GM19240 (cell line): ENCODE results near the gene PPP4R1.

Experiments
- DNase-seq: peaks from one replicate; pipeline ENCODE4 v3.0.0; 2011; ENCODE audit warnings: low spot score; ENCODE audit not compliant: insufficient read length

Gene PPP4R1

GRCh38 chr18:9596843-9597526 is 17.4 kb downstream of the PPP4R1 start:
- no peak for DNase-seq

DNA sequence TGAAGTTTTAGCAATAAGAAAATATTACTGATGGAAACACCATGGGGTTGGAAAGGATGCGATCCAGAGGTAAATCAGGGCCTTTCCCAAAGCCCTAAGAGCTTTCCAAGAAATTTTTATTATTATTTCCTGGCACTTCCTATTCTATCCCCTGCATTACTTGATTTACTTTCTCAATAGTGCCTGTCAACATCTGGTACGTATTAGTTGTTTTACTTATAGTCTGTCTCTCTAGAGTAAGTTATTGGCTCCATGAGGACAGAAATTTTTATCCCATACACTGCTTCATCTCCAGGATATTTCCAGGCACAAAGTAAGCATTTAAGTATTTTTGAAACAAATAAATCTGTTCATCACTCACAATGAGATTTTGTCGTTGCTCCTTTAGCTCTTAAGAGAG is 18.1 kb downstream of the PPP4R1 start:
- DNase-seq: no peak

GRCh38 chr18:9594823-9595596 is 19.3 kb downstream of the PPP4R1 start:
- no peak for DNase-seq

DNA sequence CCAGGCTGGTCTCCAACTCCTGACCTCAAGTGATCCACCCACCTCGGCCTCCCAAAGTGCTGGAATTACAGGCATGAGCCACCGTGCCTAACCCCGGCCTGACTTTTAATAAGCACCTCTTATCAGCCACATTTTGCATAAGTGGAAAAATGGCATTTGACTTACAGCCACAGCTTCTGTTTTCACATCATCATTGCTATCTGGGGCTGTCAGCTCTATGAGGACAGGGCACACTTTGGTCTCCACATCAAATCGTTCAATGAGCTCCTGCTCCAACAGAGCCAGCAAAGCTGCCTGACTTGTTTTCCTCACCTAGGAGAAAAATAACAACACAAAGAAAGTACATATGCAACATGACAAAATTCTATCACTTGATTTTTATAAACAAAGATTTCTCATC is 26.4 kb downstream of the PPP4R1 start:
- DNase-seq: no peak

DNA sequence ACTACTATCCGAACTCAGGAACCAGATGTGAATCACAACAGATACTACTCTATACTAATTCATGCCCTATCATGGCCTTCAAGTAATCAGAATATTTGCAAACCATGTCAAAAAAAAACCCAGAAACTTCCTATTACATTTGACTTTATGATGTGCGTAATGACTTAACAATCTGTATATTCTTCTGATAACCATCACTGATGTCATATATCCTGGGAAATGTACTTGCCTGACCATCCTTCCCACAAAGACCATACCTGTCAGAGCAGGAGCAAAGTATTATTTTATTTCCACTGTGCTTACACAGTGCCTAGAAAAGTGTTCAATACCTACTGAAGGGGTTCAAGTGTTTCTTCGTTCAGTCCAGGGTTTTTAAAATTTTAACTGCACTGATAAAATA is 27.5 kb downstream of the PPP4R1 start:
- no peak for DNase-seq

DNA sequence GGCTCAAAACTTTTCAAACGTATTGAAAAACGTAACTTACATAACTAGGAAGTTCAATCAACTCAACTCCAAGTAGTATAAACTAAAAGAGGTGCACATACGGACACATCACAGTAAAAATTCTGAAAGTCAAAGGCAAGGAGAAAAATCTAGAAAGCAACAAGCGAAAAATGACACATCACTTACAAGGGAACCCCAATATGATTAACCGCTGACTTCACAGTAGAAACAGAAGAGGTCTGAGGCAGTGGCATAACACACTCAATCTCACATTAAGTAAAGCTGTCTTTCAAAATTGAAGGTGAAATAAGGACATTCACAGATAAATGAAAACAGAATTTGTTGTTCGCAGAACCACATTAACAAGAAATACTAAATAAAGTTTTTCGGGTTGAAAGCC is 32.7 kb downstream of the PPP4R1 start:
- DNase-seq: no peak

GRCh38 chr18:9578306-9578705 is 36.1 kb downstream of the PPP4R1 start:
- no peak for DNase-seq

GRCh38 chr18:9577361-9577760 is 37.0 kb downstream of the PPP4R1 start:
- DNase-seq: no peak

GRCh38 chr18:9575558-9575957 is 38.8 kb downstream of the PPP4R1 start:
- DNase-seq: no peak

- no peak for DNase-seq
These were observed 39.8 kb downstream of the PPP4R1 start for GRCh38 chr18:9574473-9575115.

DNA sequence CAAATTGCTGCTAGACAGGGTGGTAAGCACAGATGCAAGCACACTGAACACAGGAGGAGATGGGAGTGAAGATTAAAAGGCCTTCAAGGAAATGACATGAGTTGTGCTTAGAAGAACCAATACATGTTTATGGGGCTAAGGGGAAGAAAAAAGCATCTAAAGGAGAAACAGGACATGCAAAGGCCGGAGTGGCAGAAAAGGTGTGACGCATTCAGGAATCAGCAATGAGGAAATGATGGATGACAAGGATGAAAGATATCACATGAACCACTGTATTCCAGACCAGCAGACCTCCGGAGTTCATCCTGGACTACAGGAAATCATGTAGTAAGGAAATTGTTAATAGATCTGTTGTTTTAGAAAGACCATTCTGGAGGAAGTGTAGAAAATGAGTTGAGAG is 42.8 kb downstream of the PPP4R1 start:
- DNase-seq: no peak

DNA sequence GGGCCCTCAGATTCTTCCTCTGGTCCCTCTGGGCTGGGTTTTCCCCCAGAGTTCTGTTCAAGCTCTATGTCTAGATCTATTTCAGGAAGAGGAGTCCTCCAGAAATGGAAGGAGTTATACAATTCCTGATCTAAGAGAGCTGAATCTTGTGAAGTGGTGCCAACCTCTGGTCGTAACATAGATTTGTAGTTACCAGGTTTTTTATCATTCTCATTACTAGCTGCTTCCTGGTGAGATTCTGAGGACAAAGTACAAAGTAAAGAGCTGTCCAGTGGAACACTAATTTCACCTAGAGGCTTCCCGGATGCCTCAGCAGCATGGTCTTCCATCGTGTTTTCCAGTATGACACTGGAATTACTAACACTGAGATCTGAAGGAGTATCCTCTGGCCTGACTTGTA is 44.1 kb downstream of the PPP4R1 start:
- no peak for DNase-seq

DNA sequence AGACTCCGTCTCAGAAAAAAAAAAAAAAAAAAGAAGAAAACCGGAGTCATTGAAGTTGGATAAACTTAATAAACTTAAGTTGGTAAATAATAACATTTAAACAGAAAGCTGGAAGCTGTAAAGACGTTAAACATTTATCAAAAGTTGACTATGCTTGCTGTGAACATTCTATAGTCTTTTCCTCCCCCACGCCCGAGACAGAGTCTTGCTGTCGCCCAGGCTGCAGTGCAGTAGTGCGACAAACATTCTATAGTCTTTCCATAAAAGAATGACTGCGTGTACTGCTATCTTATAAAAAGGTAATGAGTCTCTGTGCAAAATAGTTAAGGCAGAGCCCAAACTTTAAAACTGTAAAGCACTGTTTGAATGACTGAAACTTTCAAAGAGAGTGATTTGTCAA is 45.2 kb downstream of the PPP4R1 start:
- no peak for DNase-seq

GRCh38 chr18:9568186-9568585 is 46.2 kb downstream of the PPP4R1 start:
- DNase-seq: no peak

- DNase-seq: no peak
These were observed 49.0 kb downstream of the PPP4R1 start for GRCh38 chr18:9565407-9565806.

- DNase-seq: no peak
These were observed 51.0 kb downstream of the PPP4R1 start for GRCh38 chr18:9563331-9563730.

GRCh38 chr18:9562584-9562983 is 51.8 kb downstream of the PPP4R1 start:
- no peak for DNase-seq

DNA sequence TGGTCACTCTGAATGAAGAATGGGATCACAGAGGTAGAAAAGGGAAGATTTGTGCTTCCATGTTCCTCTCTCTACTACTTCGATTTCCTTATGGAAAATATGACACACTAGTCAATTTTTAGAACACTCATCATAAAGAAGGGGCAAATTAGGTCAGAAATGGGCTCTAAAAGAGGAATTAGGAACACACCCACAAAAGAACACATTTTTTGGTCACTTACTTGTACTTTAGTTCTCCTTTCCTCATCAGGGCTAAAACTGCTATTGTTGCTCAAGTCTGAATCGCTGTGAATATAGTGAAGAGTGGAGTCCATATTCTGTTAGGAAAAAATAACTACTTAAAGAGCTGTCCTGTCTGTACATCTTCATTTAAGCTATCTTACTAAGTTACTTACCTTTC is 52.6 kb downstream of the PPP4R1 start:
- no peak for DNase-seq

DNA sequence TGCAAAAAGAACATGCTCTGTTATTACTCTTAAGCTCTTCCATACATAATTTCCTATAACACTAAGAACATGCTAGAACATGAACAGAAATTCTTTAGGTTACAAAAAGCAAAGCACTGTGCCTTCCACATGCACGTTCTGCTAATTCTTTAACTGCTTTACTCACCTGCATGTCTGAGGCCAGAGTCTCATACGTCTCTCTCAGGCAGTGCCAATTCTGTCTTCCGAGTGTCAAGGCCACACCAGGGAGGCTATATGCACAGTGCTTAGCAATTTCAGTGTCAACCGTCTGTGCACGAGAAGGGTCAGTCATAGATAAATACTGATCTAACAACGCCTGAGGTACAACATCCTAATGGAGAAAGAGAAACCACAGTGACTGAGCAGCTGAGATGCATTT is 55.1 kb downstream of the PPP4R1 start:
- DNase-seq: no peak

DNA sequence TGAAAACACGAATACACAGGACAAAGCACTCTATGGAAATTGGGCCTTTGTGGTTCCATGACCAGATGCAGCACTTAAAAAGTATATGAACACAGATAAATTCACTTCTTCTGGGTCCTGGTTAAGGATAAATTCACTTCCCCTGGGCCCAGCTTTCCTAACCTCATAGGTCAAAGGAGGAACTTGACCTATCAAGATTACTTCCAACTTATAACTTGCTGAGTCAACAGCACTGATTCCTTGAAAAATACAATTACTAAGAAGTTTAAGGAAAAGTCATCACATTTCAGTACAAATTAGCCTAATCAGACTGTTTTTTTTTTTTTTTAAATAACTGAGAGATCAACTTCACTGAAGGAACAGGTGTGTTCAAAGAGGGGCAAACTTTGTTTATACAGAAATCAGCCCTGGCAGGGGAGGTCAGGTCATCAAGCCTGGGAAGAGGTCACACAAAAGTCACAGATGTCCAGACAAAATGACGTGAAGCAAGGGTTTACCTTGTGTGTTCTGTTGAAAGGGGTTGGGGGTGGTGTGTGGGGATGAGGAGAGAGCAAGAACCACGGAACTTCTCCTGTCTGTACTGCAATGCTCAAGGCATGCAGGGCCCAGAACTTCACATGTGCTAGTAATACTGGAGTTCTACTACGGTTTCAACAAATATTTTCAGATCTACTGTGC is 55.8 kb downstream of the PPP4R1 start:
- no peak for DNase-seq

DNA sequence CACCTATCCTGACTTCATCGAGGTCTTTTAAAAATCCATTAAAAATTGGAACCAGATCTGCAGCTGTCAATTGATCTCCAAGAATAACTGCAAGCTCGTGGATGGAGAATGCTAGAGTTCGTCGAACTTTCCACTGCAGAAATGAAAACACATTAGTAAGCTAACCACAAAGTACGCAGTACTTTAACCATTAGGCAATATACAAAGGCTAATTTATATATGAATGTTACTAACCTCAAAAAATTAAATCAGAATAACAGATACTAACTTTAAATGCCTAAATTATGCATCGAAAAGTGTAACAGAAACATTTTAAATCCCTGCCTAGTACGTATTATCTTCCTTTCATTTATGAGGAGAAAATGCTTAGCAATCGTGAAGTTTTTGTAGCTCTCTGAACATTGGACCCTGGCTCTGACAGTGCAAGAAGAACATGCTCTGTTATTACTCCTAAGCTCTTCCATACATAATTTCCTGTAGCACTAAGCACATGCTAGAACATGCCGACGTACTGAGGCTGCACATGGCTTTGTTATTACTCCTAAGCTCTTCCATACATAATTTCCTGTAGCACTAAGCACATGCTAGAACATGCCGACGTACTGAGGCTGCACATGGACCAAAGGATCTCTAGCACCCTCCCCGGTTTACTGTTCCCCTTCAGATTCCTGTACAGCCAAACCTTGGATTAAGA is 57.0 kb downstream of the PPP4R1 start:
- DNase-seq: no peak
